Common myeloid progenitor, CD34-positive (primary cell): ENCODE data around the gene CRYZL1.
A peak's percentile ranks its signal among the peaks of the same experiment; 100 is the strongest.

ENCODE experiments used
- CTCF ChIA-PET: fragments of 350-600 bp; sonication (Branson Sonifier 250); formaldehyde crosslinking; loops from one replicate; lab custom pipeline; 2021; ENCODE audit warnings: antibody characterized with exemption; lab: Charles Lee
- POLR2A ChIA-PET: fragments of 350-600 bp; sonication (Branson Sonifier 250); formaldehyde crosslinking; loops from one replicate; lab custom pipeline; 2021; ENCODE audit warnings: antibody characterized with exemption; lab: Charles Lee
- DNase-seq, 3 donors: peaks; one replicate each; pipeline versions ENCODE4 v3.0.0 to v3.0.0-alpha.2; 2013
- H3K27ac ChIP-seq, 2 experiments: 1 replicate in 1 of 2; 2 replicates in 1 of 2; pipeline ENCODE4 v1.7.0; 2013; ENCODE audit warnings: inconsistent platforms in 2 of 2, low read length in 2 of 2, mild to moderate bottlenecking in 2 of 2, low read depth in 1 of 2, moderate library complexity in 1 of 2; ENCODE audit not compliant: severe bottlenecking in 2 of 2, insufficient read depth in 1 of 2, poor library complexity in 1 of 2
- H3K27me3 ChIP-seq, 5 experiments: replicated peaks in 2 of 5; 1 replicate in 3 of 5; 2 replicates in 2 of 5; pipeline versions ENCODE4 v1.6.1 to v1.7.0; 2013; ENCODE audit warnings: low read length in 4 of 5, mild to moderate bottlenecking in 2 of 5, moderate library complexity in 2 of 5, inconsistent platforms in 1 of 5; ENCODE audit not compliant: insufficient read depth in 5 of 5, control insufficient read depth in 4 of 5
- H3K36me3 ChIP-seq, 4 experiments: 1 replicate in 2 of 4; 2 replicates in 2 of 4; pipeline versions ENCODE4 v1.6.1 to v1.7.0; 2013; ENCODE audit warnings: low read length in 3 of 4, control low read depth in 1 of 4, mild to moderate bottlenecking in 1 of 4; ENCODE audit not compliant: control insufficient read depth in 4 of 4, insufficient read depth in 4 of 4
- H3K4me1 ChIP-seq, 4 experiments: 1 replicate in 3 of 4; 2 replicates in 1 of 4; pipeline versions ENCODE4 v1.6.1 to v1.7.1; 2013; ENCODE audit warnings: low read length in 3 of 4, mild to moderate bottlenecking in 3 of 4, control low read depth in 1 of 4, inconsistent platforms in 1 of 4, moderate library complexity in 1 of 4; ENCODE audit not compliant: control insufficient read depth in 4 of 4, insufficient read depth in 4 of 4; ENCODE audit errors: control extremely low read depth in 1 of 4
- H3K4me3 ChIP-seq, 7 experiments: 1 replicate in 4 of 7; 2 replicates in 3 of 7; pipeline versions ENCODE4 v1.5.1 to v1.7.0; 2013; ENCODE audit warnings: mild to moderate bottlenecking in 7 of 7, low read length in 6 of 7, moderate library complexity in 6 of 7, inconsistent platforms in 2 of 7, low read depth in 2 of 7, control low read depth in 1 of 7; ENCODE audit not compliant: insufficient read depth in 4 of 7, control insufficient read depth in 1 of 7; ENCODE audit errors: extremely low read depth in 1 of 7
- H3K9me3 ChIP-seq, 5 experiments: 1 replicate in 4 of 5; 2 replicates in 1 of 5; pipeline versions ENCODE4 v1.6.1 to v1.7.1; 2013; ENCODE audit warnings: low read length in 4 of 5, mild to moderate bottlenecking in 2 of 5, inconsistent platforms in 1 of 5, low read depth in 1 of 5, moderate library complexity in 1 of 5; ENCODE audit not compliant: control insufficient read depth in 4 of 5, insufficient read depth in 2 of 5; ENCODE audit errors: control extremely low read depth in 1 of 5
- WGBS: methylation state at CpG from one replicate; pipeline ENCODE4 v1.1.5; 2013; ENCODE audit not compliant: insufficient coverage; 5-methylcytosine and 5-hydroxymethylcytosine counted together

Gene CRYZL1

DNA sequence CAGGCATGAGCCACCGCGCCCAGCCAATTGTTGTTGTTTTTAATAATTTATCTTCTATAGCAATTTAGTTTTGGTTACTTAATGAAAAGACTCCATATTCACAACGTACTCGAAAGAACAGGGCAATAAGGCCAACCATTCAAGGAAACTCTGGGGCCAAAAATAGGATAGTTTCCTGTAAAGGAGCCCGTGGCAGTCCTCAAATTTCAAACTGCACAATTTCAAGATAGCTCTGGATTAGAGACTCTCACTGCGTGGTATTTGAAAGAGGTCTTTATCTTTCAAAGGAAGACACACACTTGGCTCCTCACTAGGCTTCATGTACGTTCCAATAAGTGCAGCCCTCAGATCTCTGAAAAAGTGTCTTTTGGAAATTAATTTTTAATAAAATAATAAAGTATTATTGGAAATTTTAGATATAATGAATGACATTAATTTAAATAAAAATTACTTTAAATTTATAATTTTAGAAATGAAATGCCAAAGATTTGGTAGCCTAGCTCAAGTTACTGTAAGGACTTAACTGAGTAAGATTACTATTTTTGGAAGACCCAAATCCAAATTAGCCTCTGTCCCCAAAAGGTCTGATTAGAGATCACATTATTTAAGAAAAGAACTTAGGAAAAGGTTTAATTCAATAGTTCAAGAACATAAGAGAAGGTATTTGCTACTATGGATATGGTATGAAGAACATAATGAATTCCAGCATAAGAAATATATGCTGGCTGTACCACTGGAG is 30.4 kb downstream of the CRYZL1 start:
- Histone ChIP-seq H3K9me3 (no peaks in the 10 kb centered on the region), H3K27me3 (no peaks in the 10 kb centered on the region), H3K4me3 (no peak overlapping the region), H3K36me3 (peaks cover 2 to 36% (median 24%) of the 10 kb centered on the region in 4 experiments), H3K27ac (peak overlapping the region in 1 of 2 experiments; percentile 34), H3K4me1 (no peaks in the 10 kb centered on the region)
- ChIA-PET CTCF (interaction anchor here (0.9 kb wide), 1 partner anchor 10 kb away, joined by 3 read pairs; no protein-coding TSS in a partner anchor), POLR2A (no interaction called here)
- 96% methylated on average over 3 of the region's 7 CpGs for WGBS
- DNase-seq, result no peak

DNA sequence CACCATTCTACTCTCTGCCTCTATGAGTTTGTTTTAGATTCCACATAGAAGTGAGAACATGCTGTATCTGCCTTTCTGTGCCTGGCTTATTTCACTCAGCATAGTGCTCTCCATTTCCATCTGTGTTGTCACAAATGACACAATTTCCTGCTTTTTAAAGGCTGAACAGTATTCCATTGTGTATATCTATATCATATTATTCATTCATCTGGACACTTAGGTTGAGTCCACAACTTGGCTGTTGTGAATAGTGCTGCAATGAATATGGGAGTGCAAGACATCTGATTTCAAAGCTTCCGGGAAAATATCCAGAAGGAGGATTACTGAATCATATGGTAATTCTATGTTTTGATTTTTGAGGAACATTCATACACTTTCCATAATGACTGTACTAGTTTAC is 33.0 kb downstream of the CRYZL1 start:
- no CpG with 5 or more reads among the region's 1 CpG for WGBS
- no peak overlapping the region for H3K4me3 ChIP-seq
- H3K27me3 ChIP-seq, result no peaks in the 10 kb centered on the region
- H3K4me1 ChIP-seq, result no peaks in the 10 kb centered on the region
- DNase-seq, result no peak
- H3K36me3 ChIP-seq, result peaks cover 5 to 35% (median 20%) of the 10 kb centered on the region in 4 experiments
- CTCF ChIA-PET, result interaction anchor here (0.9 to 1.5 kb wide), 3 partner anchors 8 to 11 kb away, joined by 3 to 4 read pairs (median 3); no protein-coding TSS in a partner anchor
- no peak overlapping the region for H3K27ac ChIP-seq
- POLR2A ChIA-PET, result no interaction called here
- no peaks in the 10 kb centered on the region for H3K9me3 ChIP-seq

DNA sequence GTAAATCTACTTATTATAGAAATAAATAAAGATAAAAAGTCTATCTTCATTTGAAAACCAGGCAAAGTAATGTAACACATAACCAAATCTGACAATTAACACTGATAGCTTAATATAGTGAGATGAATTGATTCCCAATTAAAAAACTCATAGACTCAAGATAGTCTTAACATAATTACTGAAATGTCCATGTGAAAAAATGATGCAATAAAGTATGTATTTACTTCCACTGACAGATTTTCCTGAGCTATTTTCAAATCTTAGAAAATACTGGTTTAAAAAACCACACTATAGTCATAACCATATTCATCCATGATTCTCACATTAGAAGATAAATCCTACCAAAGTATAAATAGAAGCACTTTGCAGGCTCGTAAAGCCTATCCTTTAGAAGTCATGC is 43.5 kb downstream of the CRYZL1 start:
- WGBS, result no CpG with 5 or more reads among the region's 1 CpG
- POLR2A ChIA-PET, result no interaction called here
- no peaks in the 10 kb centered on the region for H3K27me3 ChIP-seq

DNA sequence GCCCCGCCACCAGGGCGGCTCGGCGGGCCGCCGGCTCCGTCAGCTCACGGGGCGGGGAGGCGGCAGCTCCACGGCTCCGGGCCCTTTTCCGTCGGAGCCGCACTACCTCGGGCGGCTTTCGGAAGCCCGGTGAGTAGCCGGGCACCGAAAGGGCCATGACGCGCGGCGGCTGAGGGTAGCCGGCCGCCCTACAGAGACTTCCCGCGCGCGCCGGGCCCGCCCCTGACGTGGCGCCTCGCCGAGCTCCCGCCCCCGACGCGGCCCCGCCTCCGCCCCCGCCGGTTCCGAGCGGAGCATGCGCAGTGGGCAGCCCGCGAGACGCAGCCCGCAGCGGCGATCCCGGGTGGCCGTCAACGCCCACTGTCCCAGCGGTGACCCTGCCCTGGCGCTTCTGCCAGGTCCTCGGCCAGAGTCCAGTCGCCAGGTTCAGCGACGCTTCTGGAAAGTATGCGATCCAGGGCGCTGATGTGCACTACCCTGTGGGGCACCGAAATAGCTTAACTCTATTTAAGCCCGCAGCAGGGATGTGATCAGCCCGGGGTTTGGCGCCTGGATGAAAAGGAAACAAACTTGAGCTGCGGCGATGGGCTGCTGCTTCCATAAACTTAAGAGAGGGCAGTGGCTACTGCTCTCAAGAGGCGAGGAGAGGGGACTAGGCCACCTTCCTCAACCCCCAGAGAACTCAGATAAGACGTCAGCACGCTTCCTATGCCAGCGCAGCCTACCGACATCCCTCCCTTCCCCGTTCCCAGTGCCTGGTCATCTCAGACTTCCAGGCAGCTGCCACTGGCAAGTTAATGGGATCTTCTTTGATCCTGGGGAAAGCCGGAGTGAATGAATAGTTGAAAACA is 52.8 kb downstream of the CRYZL1 start, which contains the start of gene DONSON:
DONSON (minus strand) TSS at position 200 of the 851 bp plus-strand sequence; CDS start at position 157, 43 bp downstream.
- peaks cover 4 to 16% (median 11%) of the 10 kb centered on the region in 4 experiments for H3K4me1 ChIP-seq
- H3K4me3 ChIP-seq, result peak within 1 kb of the TSS; percentile 87 to 96 (median 94)
- ChIA-PET CTCF (interaction anchor here (1.0 to 2.7 kb wide), 7 partner anchors 9 to 32 kb away, joined by 3 to 16 read pairs (median 5); no protein-coding TSS in a partner anchor), POLR2A (interaction anchor here (0.9 to 2.5 kb wide), 4 partner anchors 17 to 109 kb away, joined by 3 to 8 read pairs (median 3); partner anchors contain the start of genes SON and TMEM50B)
- under 1% methylated on average over 64 of the region's 78 CpGs for WGBS
- H3K36me3 ChIP-seq, result peaks cover 0 to 21% (median 5%) of the 10 kb centered on the region in 4 experiments
- no peaks in the 10 kb centered on the region for H3K9me3 ChIP-seq
- peak; percentile 61 to 80 (median 76) for DNase-seq
- H3K27ac ChIP-seq, result peak within 1 kb of the TSS in 1 of 2 experiments; percentile 79
- no peaks in the 10 kb centered on the region for H3K27me3 ChIP-seq

More for the DNA sequence above, 43.5 kb downstream of the CRYZL1 start:
- DNase-seq, result no peak
- Histone ChIP-seq H3K27ac (no peak overlapping the region), H3K4me3 (no peak overlapping the region), H3K36me3 (peaks cover 17 to 64% (median 34%) of the 10 kb centered on the region in 4 experiments), H3K4me1 (no peaks in the 10 kb centered on the region), H3K9me3 (no peaks in the 10 kb centered on the region)
- CTCF ChIA-PET, result interaction anchor here (1.0 to 1.7 kb wide), 2 partner anchors 8 to 11 kb away, joined by 3 to 7 read pairs; no protein-coding TSS in a partner anchor

DNA sequence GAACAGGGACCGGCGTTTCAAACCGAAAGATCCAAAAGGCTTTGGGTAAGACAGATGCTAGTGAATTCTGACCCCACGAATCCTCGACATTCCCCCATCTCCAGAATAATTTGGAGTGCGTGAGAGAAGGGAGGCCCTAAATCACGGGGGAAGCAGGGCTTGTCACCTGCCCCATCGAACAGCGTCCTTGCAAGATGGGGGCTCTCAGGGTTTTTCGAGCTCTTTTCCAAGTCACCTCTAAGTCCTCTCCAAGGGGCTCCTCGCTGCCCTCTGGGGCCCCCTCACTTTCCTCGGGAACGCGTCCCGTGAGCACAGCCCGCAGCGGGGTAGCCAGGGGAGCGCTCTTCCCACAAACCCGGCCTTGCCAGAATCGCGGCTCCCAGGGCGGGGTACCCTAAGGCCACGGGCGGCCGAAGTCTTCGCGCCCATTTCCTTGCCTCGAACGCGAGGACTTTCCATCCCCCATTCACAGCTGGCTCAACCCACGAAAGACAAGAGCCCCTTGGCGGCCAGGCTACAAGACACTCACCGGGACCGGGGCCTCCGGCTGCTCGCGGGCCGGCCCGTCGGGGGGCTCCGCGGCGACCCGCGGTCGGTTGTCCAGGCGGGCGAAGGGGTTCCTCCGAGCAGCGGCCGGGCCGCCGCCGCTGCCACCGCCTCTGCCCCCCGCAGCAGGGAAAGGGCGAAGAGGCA is 53.6 kb downstream of the CRYZL1 start:
- POLR2A ChIA-PET, result interaction anchor here (0.9 to 2.5 kb wide), 4 partner anchors 16 to 108 kb away, joined by 3 to 8 read pairs (median 3); partner anchors contain the start of genes SON and TMEM50B
- peaks cover 0 to 21% (median 3%) of the 10 kb centered on the region in 4 experiments for H3K36me3 ChIP-seq
- WGBS, result 0% methylated on average over 41 of the region's 57 CpGs
- peaks cover 4 to 16% (median 11%) of the 10 kb centered on the region in 4 experiments for H3K4me1 ChIP-seq
- CTCF ChIA-PET, result interaction anchor here (1.2 to 2.0 kb wide), 4 partner anchors 12 to 31 kb away, joined by 3 to 6 read pairs (median 6); no protein-coding TSS in a partner anchor
- H3K27me3 ChIP-seq, result no peaks in the 10 kb centered on the region
- no peaks in the 10 kb centered on the region for H3K9me3 ChIP-seq
- peak overlapping the region; percentile 87 to 96 (median 94) for H3K4me3 ChIP-seq
- peak; percentile 1 to 54 (median 44) for DNase-seq
- peak overlapping the region in 1 of 2 experiments; percentile 79 for H3K27ac ChIP-seq

DNA sequence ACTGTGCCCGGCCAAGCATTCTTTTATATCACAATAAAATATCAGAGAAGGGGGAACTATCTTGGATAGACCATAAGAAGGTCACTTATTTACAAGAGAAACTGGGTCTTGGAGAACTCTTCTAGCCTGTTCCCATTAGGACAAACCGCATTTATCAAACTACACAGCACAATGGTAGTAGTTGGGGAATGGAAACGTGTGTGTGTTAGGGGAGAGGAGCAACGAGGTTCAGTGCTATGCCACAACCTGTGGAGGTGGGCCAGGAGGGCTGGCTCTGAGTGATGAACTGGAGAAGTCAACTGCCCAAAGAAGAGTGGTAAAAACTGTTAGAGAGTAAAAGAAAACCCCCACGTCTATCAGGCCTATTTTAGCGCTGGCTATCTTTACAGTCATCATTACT is 54.6 kb downstream of the CRYZL1 start:
- Histone ChIP-seq H3K9me3 (no peaks in the 10 kb centered on the region), H3K27ac (no peak overlapping the region), H3K4me3 (peak overlapping the region in 2 of 7 experiments; percentile 6 to 89), H3K27me3 (no peaks in the 10 kb centered on the region), H3K36me3 (peaks cover 0 to 28% (median 3%) of the 10 kb centered on the region in 4 experiments), H3K4me1 (peaks cover 4 to 16% (median 11%) of the 10 kb centered on the region in 4 experiments)
- DNase-seq, result no peak
- CTCF ChIA-PET, result no interaction called here
- POLR2A ChIA-PET, result no interaction called here
- WGBS, result 95% methylated on average over 2 of the region's 6 CpGs
